Gastroesophageal sphincter (tissue), 3 donors: ENCODE measurements around the gene KMT2D.

Experiments used
- EP300 ChIP-seq: sonication (generic); formaldehyde crosslinking; IDR thresholded peaks from one replicate; pipeline ENCODE4 v1.6.1; 2017; ENCODE audit warnings: antibody characterized with exemption, mild to moderate bottlenecking
- POLR2AphosphoS5 ChIP-seq: sonication (generic); formaldehyde crosslinking; IDR thresholded peaks from one replicate; pipeline ENCODE4 v1.6.1; 2017; ENCODE audit warnings: antibody characterized with exemption
- TF ChIP-seq, protein P1 (sequence below), 4 experiments: fragments of 200-600 bp in 2 of 4; fragments of 450-650 bp in 2 of 4; sonication (generic) in 1 of 4; IDR thresholded peaks; one replicate each; pipeline ENCODE4 v1.5.1; 2017 to 2019; ENCODE audit warnings: antibody characterized with exemption in 4 of 4, mild to moderate bottlenecking in 2 of 4, moderate library complexity in 2 of 4

DNA sequence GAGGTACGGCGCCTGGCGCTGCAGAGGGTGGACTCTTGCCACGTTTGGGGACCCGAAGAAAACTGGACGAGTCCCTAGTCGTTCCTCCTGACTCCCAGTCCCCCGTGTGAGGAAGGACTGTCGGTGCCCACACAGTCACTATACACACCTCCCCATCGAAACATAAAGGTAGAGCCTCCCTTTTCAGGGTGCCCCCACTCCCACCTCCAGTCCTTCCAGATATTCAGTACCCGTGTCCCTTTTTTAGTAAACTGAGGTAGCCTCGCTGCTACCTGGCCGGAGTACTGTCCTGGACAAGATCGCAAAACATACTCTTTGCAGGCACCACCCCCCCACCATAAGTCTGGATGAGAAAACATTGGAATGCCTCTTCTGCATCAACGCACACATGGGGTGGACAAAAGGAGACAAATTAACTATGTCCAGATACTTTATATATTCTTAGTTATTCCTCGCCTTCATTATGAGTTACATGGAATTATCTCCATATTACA is 610 bp upstream of the KMT2D start:
- TF ChIP-seq, protein P1, sequence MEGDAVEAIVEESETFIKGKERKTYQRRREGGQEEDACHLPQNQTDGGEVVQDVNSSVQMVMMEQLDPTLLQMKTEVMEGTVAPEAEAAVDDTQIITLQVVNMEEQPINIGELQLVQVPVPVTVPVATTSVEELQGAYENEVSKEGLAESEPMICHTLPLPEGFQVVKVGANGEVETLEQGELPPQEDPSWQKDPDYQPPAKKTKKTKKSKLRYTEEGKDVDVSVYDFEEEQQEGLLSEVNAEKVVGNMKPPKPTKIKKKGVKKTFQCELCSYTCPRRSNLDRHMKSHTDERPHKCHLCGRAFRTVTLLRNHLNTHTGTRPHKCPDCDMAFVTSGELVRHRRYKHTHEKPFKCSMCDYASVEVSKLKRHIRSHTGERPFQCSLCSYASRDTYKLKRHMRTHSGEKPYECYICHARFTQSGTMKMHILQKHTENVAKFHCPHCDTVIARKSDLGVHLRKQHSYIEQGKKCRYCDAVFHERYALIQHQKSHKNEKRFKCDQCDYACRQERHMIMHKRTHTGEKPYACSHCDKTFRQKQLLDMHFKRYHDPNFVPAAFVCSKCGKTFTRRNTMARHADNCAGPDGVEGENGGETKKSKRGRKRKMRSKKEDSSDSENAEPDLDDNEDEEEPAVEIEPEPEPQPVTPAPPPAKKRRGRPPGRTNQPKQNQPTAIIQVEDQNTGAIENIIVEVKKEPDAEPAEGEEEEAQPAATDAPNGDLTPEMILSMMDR (IDR thresholded peaks at IDR 0.05), result no peak
- TF ChIP-seq EP300 (no peak), POLR2AphosphoS5 (no peak)
